HG02884 (cell line): ENCODE measurements around the gene ABHD1.
"Not testable (repeated sequence)": the region's sequence is repeated elsewhere in the genome, so short reads cannot be mapped to it uniquely, and the experiment has no call there.

Source experiments
- ATAC-seq: cut with Tn5 transposase; IDR thresholded peaks from one replicate; pipeline ENCODE4 v1.9.1; 2021; ENCODE audit warnings: mild to moderate bottlenecking, moderate library complexity; ENCODE audit not compliant: unreplicated experiment

The ABHD1 gene

DNA sequence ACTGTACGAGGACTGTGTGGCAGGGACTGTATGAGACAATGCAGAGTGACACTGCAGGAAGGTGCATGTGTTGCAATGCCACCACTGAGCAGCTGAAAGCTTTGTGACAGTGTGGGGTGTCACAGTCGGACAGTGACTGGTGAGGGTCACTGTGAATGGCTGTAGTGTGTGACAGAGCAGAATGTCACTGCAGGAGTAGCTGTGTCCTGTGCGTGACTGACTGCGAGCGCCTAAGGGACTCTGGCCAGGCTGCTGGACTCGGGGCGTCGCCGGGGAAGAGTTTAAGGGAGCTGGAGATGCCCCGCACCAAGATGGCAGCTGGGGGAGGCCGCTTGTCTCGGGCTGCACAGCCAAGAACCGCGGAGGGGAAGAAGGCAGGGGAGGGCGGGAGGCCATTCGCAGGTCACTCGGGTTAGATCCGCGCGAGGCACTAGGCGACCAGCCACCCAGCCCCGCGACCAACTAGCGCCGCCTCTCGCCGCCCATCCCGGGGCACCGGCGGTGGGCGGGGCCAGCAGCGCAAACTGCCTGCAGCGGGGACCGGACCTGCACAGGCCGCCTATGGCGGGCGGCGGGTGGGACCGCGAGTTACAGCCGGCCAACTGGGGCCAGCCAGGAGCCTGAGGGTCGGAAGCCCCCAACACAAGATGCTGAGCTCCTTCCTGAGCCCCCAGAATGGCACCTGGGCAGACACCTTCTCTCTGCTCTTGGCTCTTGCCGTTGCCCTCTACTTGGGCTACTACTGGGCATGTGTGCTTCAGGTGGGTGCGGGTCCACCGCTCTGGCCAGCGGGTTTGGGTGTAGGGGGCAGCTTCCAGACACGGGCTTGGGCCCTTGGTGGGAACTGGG is at the start of gene ABHD1:
Gene ABHD1 (plus strand): TSS at position 514 of the 849 bp plus-strand sequence. CDS start 134 bp downstream, at position 648.
- ATAC-seq: no peak

DNA sequence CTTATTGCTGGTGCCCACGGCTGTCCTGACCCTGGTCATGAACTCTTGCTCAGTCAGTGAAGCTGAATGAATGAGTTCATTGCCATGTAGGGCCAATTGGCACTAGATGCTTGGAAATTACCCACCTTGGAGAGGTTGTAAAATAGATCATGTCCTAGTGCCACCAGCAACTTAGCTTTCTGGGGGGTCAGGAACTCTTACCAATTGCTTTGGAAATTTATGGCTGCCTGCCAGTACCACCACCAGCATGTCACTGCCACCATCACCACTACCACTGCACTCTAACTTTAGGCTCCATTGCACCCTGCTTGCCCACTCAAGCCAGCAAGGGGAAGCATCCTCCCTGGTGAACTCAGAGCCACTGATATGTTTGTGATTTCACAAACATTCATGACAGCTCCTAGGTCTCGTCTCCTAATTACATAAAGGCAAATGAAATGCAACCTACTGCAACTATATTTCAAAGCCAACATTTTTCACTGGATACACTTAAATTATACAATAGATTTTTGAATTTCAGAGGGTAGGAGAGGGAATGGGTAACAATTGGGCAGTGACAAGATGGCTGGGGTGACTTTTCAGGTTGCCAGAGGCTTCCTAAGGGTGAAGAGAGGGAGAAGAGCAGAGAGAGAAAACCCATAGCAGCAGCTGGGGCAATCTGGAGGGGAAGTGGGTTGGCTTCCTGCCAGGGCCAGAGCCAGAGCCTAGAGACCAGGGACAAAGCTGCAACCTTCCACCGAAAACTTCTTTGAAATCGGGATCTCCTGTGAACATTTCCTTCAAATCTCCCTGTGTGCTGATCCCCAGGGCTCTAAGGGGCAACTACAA is 48.7 kb upstream of the ABHD1 start:
- ATAC-seq: no peak

DNA sequence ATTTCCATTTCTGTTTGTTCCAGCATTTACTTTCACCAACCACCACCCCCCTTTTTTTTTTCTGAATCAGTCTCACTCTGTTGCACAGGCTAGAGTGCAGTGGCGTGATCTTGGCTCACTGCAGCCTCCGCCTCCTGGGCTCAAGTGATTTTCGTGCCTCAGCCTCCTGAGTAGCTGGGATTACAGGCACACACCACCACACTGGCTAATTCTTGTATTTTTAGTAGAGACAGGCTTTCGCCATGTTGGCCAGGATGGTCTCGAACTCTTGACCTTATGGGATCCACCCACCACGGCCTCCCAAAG is 48.1 kb upstream of the ABHD1 start:
- not testable (repeated sequence) for ATAC-seq

DNA sequence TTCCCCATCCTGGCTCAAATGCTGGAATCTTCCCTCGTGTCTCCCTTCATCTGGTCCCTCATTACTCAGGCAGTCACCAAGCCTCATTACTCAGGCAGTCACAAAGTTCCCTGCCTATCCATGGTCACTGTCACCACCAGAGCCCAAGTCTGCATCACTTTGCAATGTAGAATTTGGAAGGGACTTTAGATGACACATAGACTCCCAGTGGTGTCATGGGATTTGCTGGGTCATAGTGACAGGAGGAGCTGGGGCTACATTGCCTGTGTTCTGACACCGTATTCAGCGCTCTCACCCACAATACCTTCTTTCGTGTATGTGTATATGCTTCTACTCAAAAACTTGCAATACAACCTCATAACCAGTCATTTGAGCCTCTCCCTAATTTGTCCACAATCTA is 47.3 kb upstream of the ABHD1 start:
- ATAC-seq: no peak

DNA sequence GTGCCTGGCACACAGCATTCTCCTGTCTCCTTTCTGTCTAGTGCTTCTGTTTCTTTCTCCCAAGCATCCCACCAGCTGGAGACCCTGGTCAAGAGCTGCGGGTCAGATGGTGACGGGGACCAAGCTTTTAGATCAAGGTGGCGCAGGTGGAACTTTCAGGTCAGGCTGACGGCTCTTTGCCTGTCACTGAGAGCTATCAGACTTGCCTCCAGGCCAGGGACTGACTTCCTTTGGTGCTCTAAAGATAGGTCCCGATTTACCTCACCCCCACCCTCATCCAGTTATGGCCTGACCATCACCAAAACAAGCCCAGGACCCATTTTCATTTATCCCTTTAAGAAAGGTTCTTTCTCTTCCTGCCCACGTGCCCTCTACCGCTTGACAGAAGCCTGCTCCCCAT is 46.4 kb upstream of the ABHD1 start:
- no peak for ATAC-seq

DNA sequence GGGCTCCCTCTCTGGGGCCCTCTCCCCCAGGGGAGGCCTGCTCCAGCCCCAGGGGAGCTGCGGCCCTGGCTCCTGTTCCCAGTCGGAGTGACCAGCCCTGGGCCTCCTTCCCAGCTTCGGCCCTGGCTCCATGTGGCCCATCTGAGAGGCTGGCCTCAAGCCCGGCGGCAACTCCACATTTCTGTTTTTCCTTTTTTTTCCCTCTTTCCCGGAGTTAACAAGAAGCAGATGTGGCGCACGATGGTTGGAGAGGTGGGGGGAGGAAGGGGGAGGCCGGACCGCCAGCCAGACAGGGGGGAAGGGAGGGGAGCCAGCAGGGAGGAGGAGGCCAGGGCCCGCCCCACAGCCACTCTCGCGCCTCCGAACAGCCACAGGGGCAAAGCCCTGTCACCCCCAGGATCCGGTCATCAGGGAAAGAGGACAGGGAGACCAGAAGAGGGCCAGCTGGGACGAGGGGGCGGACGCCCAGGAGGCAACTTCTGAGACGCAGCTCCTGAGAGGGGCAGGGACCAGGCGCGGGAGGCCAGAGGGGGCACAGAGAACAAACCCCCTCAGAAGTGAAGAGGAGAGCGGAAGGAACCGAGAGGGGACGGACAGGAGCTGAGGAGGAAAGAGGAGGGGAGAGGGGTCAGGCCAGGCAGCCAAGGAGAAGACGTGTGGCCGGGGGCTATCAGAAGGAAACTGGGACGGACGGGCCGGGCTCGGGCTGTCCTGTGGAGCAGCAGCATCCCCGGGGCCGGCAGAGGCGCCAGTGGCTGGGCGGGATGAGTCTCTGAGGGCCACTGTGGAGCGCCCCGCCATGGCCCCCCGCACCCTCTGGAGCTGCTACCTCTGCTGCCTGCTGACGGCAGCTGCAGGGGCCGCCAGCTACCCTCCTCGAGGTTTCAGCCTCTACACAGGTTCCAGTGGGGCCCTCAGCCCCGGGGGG is 45.1 kb upstream of the ABHD1 start, which contains the start of gene EMILIN1:
Gene EMILIN1 (plus strand): TSS at position 349 of the 928 bp plus-strand sequence. CDS start 451 bp downstream, at position 800.
- ATAC-seq: no peak

DNA sequence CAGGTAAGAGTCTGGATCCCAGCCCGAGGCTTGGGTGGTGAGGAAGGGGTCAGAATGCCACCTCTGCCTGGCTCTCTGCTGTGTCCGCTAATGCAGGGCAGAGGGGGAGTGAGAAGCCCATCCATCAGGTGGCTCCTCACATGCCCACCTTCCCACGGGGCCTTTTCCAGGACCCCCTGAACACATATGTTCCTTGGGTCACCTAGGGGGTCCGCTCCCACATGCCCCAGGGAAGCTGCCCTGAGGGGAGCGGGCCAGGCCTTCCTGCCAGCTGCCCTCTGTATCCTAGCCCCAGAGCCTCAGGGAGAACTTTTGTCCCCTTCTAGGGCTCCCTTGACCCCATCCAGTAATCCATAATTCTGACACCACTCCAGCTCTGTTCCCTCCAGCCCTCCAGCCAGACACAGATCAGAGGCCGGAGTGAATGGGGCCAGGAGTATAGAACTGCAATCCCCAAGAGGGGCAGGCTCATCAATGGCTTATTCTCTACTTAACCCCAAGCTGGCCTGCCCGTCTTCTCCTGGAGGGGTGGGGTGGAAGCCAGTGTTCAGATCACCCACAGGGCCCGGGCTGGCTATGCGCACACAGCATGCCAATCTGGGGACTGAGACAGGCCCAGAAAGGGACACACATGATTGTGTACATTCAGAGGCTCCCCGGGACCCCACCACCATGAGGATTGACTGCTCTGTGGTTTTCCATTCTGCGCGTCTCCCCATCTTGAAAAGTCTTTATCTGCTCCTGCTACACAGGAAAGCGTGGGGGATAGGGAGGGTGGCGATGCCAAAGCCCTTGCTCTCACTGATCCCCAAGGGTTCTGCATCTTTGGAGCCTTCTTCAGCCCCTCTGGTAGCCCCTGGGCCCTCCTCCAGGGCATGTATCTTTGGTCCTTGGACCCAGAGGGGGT is 44.1 kb upstream of the ABHD1 start:
- no peak for ATAC-seq

DNA sequence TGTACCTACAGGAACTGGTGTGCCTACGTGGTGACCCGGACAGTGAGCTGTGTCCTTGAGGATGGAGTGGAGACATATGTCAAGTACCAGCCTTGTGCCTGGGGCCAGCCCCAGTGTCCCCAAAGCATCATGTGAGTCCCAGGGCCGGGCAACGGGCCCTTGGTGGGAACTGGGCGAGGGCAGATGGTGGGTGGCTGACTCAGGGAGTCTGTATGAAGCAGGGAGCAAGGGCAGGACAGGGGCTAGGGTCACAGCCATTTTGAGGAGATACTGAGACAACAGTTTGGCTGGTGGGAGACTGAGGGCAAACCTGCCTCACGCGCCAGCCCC is 43.5 kb upstream of the ABHD1 start:
- no peak for ATAC-seq

DNA sequence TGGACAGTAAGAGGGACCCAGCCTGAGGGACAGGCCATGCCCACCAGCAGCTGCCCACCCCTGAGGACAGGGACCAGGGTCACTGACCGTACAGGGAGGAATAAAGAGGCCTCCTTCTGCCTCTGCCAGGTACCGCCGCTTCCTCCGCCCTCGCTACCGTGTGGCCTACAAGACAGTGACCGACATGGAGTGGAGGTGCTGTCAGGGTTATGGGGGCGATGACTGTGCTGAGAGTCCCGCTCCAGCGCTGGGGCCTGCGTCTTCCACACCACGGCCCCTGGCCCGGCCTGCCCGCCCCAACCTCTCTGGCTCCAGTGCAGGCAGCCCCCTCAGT is 43.0 kb upstream of the ABHD1 start:
- ATAC-seq: no peak

DNA sequence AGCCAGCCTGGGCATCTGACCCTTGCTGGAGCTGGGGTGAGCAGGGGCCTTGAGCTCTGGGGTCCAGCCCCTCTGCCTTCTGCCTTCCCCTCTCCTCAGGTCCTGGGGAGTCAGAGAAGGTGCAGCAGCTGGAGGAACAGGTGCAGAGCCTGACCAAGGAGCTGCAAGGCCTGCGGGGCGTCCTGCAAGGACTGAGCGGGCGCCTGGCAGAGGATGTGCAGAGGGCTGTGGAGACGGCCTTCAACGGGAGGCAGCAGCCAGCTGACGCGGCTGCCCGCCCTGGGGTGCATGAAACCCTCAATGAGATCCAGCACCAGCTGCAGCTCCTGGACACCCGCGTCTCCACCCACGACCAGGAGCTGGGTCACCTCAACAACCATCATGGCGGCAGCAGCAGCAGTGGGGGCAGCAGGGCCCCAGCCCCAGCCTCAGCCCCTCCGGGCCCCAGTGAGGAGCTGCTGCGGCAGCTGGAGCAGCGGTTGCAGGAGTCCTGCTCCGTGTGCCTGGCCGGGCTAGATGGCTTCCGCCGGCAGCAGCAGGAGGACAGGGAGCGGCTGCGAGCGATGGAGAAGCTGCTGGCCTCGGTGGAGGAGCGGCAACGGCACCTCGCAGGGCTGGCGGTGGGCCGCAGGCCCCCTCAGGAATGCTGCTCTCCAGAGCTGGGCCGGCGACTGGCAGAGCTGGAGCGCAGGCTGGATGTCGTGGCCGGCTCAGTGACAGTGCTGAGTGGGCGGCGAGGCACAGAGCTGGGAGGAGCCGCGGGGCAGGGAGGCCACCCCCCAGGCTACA is 41.4 kb upstream of the ABHD1 start:
- no peak for ATAC-seq

DNA sequence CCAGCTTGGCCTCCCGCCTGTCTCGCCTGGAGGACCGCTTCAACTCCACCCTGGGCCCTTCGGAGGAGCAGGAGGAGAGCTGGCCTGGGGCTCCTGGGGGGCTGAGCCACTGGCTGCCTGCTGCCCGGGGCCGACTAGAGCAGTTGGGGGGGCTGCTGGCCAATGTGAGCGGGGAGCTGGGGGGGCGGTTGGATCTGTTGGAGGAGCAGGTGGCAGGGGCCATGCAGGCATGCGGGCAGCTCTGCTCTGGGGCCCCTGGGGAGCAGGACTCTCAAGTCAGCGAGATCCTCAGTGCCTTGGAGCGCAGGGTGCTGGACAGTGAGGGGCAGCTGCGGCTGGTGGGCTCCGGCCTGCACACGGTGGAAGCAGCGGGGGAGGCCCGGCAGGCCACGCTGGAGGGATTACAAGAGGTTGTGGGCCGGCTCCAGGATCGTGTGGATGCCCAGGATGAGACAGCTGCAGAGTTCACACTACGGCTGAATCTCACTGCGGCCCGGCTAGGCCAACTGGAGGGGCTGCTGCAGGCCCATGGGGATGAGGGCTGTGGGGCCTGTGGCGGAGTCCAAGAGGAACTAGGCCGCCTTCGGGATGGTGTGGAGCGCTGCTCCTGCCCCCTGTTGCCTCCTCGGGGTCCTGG is 40.7 kb upstream of the ABHD1 start:
- no peak for ATAC-seq

DNA sequence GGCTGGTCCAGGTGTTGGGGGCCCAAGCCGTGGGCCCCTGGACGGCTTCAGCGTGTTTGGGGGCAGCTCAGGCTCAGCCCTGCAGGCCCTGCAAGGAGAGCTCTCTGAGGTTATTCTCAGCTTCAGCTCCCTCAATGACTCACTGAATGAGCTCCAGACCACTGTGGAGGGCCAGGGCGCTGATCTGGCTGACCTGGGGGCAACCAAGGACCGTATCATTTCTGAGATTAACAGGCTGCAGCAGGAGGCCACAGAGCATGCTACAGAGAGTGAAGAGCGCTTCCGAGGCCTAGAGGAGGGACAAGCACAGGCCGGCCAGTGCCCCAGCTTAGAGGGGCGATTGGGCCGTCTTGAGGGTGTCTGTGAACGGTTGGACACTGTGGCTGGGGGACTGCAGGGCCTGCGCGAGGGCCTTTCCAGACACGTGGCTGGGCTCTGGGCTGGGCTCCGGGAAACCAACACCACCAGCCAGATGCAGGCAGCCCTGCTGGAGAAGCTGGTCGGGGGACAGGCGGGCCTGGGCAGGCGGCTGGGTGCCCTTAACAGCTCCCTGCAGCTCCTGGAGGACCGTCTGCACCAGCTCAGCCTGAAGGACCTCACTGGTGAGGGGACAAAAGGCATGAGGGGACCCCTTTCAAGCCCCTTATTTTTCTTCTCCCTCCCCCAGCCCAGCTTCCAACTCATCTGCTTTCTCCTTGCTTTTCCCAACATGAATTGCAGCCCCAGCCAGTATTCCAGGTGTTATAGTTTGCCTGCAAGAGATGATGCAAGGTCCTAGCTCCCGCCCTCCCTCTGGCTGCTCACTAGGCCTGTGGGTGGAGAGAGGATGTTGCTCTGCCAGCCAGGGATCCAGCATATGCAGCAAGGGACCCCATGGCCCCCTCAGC is 40.0 kb upstream of the ABHD1 start:
- no peak for ATAC-seq

DNA sequence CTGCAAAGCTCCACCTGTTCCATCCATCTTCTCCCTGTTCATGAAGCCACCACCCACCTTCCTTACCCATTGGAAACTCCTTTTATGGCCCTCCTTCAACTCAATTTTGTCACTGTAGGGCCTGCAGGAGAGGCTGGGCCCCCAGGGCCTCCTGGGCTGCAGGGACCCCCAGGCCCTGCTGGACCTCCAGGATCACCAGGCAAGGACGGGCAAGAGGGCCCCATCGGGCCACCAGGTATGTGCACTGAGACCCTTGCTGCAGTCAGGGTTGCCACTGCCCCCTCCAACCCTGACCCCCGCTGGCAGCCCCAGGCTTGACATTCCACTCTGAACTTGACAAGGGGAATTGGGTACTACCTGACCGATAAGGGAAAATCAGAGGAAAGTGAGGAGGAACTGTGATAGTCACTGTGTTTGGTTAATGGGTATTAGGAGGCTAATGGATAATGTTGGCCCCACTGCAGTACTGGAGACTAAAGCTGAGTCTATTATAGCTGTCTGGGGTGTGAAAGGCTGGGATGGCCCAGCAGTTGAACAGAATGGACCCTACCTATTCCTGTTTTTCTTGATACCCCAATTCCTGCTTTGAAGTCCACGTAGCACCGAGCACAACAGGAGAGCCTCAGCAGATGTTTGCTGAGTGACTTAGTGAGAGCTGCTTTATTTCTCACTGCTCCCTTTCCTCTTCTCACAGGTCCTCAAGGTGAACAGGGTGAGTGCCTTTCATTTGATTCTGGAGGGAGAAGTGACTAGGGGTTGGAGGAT is 39.1 kb upstream of the ABHD1 start:
- ATAC-seq: no peak

DNA sequence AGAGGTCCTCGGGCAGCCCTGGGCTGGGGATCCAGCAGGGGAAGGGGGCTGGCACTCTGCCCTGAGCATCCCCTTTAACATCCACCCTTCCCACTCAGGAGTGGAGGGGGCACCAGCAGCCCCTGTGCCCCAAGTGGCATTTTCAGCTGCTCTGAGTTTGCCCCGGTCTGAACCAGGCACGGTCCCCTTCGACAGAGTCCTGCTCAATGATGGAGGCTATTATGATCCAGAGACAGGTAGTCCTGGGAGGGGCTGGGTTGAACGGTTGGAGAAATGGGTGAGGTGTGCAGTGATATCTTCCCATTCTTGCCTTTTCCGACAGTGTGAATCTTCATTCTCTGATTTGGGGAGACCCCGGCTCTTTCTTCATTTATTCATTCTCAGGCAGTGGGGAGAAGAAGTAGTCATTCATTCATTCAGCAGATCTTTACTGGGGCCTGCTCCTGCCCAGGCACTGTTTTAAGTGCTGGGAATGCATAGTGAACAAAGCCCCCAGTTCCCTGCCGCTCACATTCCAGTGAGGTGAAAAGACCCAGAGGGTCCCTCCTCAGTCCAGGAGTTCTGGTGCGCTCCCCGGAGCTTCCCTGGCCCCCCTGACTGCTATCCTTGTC is 38.4 kb upstream of the ABHD1 start:
- ATAC-seq: no peak

DNA sequence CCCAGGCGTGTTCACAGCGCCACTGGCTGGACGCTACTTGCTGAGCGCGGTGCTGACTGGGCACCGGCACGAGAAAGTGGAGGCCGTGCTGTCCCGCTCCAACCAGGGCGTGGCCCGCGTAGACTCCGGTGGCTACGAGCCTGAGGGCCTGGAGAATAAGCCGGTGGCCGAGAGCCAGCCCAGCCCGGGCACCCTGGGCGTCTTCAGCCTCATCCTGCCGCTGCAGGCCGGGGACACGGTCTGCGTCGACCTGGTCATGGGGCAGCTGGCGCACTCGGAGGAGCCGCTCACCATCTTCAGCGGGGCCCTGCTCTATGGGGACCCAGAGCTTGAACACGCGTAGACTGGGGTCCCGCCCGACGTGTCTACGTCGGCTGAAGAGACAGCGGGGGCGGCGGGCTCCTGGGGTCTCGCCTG is 37.9 kb upstream of the ABHD1 start:
- ATAC-seq: no peak

DNA sequence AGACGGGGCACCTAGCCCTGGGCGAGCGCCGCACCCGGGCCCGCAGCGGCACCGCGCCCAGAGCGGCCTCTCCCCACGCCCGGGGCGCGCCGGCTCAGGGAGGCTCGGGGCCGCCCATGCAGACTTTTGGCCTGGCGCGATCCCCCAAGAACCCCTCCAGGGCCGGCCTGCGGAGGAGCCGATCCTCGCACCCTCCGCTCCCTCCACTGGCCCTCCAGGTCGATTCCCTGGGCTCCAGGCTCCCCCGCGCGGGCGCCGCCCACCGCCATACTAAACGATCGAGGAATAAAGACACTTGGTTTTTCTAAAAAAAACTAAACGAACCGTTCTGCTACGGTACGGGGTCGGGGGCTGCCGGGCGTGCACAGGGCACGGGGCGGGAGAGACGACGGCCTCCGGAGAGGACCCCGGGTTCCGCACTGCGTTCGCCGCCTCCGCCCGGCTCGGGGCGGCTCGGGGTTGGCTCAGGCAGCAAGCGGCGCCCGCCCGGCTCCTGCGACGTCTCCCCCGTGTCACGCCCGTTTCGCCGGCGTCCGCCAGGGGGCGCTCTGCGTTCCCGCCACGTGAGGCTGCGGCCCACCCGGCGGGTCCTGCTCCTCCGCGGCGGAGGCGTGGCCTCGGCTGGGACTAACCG is 37.4 kb upstream of the ABHD1 start:
- ATAC-seq: peak; percentile 72
